HepG2 (cell line): ENCODE results near the gene DSCAML1. TPM values are rescaled to one million over a fixed set of nuclear protein-coding genes. Genes with fewer than 3 reads are reported as not detected.
"Not testable (repeated sequence)": the region's sequence is repeated elsewhere in the genome, so short reads cannot be mapped to it uniquely, and the experiment has no call there.

ENCODE experiments used
- ATAC-seq: fragments of 200-7000 bp; cut with Tn5 transposase; 3 replicates; pipeline ENCODE4 v1.9.1; 2020; ENCODE audit warnings: mild to moderate bottlenecking, moderate library complexity
- BruUV-seq: library from RNA; stranded (reverse); fragments of 400-500 nt; replicated peaks from 2 replicates; lab custom pipeline; 2021; lab: Mats Ljungman, UMichigan
- CTCF ChIA-PET: fragments of 300-600 bp; formaldehyde crosslinking; extraction: SDS; loops from one replicate; lab custom pipeline; 2021; ENCODE audit warnings: low total read pairs, inconsistent platforms, low intra/inter-chr PET ratio; lab: Yijun Ruan, JAX
- POLR2A ChIA-PET: fragments of 350-600 bp; sonication (Branson Sonifier 250); formaldehyde crosslinking; loops from one replicate; lab custom pipeline; 2020; ENCODE audit warnings: antibody characterized with exemption, inconsistent platforms; lab: Yijun Ruan, JAX
- DNase-seq: peaks from one replicate; pipeline ENCODE4 v3.0.0-alpha.2; 2015; ENCODE audit warnings: low spot score
- FAIRE-seq: peaks from 3 replicates; lab custom pipeline; 2011; peaks lifted over from hg19 to GRCh38; lab: Jason Lieb, UNC
- H2AFZ ChIP-seq: one replicate; pipeline ENCODE4 v1.6.1; 2011; ENCODE audit warnings: low read length, inconsistent platforms
- H3K27ac ChIP-seq: fragments of 300-600 bp; 3 replicates; pipeline ENCODE4 v1.8.0; 2011; ENCODE audit warnings: mixed run types, mild to moderate bottlenecking, mixed read lengths, low read length, inconsistent platforms; ENCODE audit not compliant: insufficient read depth; ENCODE audit errors: extremely low read length
- H3K27me3 ChIP-seq, 2 experiments: fragments of 200-600 bp in 1 of 2; 2 replicates in 1 of 2; 3 replicates in 1 of 2; pipeline versions ENCODE4 v1.6.0 to v1.8.0; 2011; ENCODE audit warnings: low read length in 2 of 2, mild to moderate bottlenecking in 2 of 2, moderate library complexity in 2 of 2, inconsistent platforms in 1 of 2; ENCODE audit not compliant: insufficient read depth in 2 of 2, control insufficient read depth in 1 of 2
- H3K36me3 ChIP-seq, 2 experiments: fragments of 200-600 bp in 1 of 2; replicated peaks in 1 of 2; 2 replicates in 1 of 2; 3 replicates in 1 of 2; pipeline versions ENCODE4 v1.5.1 to v1.8.0; 2011; ENCODE audit warnings: low read length in 2 of 2, inconsistent platforms in 1 of 2; ENCODE audit not compliant: insufficient read depth in 2 of 2, control insufficient read depth in 1 of 2
- H3K4me1 ChIP-seq: 2 replicates; pipeline ENCODE4 v1.5.1; 2012; ENCODE audit warnings: low read length, inconsistent platforms; ENCODE audit not compliant: insufficient read depth
- H3K4me2 ChIP-seq: 2 replicates; pipeline ENCODE4 v1.6.0; 2011; ENCODE audit warnings: low read depth, low read length, inconsistent platforms
- H3K4me3 ChIP-seq, 3 experiments: fragments of 200-600 bp in 1 of 3; sonication (generic), shearing (Covaris generic) in 1 of 3; replicated peaks in 1 of 3; 2 replicates each; pipeline ENCODE4 v1.5.1; 2011 to 2016; ENCODE audit warnings: low read length in 3 of 3, inconsistent platforms in 2 of 3, low read depth in 2 of 3, mild to moderate bottlenecking in 2 of 3, control low read depth in 1 of 3, mixed read lengths in 1 of 3; ENCODE audit not compliant: insufficient read depth in 1 of 3
- H3K79me2 ChIP-seq: one replicate; pipeline ENCODE4 v1.6.1; 2011; ENCODE audit warnings: low read length, inconsistent platforms; ENCODE audit not compliant: insufficient read depth
- H3K9ac ChIP-seq: 2 replicates; pipeline ENCODE4 v1.6.0; 2011; ENCODE audit warnings: mild to moderate bottlenecking, low read depth, low read length, inconsistent platforms; ENCODE audit not compliant: insufficient read depth
- H3K9me3 ChIP-seq: 2 replicates; pipeline ENCODE4 v1.5.1; 2012; ENCODE audit warnings: mild to moderate bottlenecking, low read length
- H4K20me1 ChIP-seq: 2 replicates; pipeline ENCODE4 v1.6.0; 2011; ENCODE audit warnings: inconsistent platforms, mild to moderate bottlenecking, low read length, moderate library complexity; ENCODE audit not compliant: insufficient read depth
- FOXO4 ChIP-seq: sonication (generic); formaldehyde crosslinking; conservative IDR thresholded peaks from 2 replicates; pipeline ENCODE4 v1.8.1; 2023; ENCODE audit warnings: missing genetic modification reagents
- MAX ChIP-seq: IDR thresholded peaks from 2 replicates; pipeline ENCODE4 v1.6.1; 2012; ENCODE audit warnings: inconsistent platforms
- TOE1 ChIP-seq: sonication (generic); formaldehyde crosslinking; IDR thresholded peaks from 2 replicates; pipeline ENCODE4 v1.4.0; 2020; ENCODE audit warnings: mild to moderate bottlenecking, missing genetic modification reagents
- XRCC5 ChIP-seq: fragments of 200-400 bp; formaldehyde crosslinking; optimal IDR thresholded peaks from 2 replicates; pipeline ENCODE3; 2017; ENCODE audit warnings: mild to moderate bottlenecking, low read length
- ZFP41 ChIP-seq: sonication (generic); formaldehyde crosslinking; IDR thresholded peaks from 2 replicates; pipeline ENCODE4 v1.4.0; 2020; ENCODE audit warnings: mild to moderate bottlenecking, missing genetic modification reagents, borderline replicate concordance
- ZMYM4 ChIP-seq: sonication (generic); formaldehyde crosslinking; IDR thresholded peaks from 2 replicates; pipeline ENCODE4 v1.8.1; 2023; ENCODE audit warnings: mild to moderate bottlenecking, missing genetic modification reagents
- ZNF574 ChIP-seq: sonication (generic); formaldehyde crosslinking; IDR thresholded peaks from 2 replicates; pipeline ENCODE4 v1.4.0; 2020; ENCODE audit warnings: missing genetic modification reagents
- WGBS: methylation state at CpG from one replicate; pipeline ENCODE4 v1.1.6; 2017; ENCODE audit warnings: low lambda C conversion rate; 5-methylcytosine and 5-hydroxymethylcytosine counted together
- in situ Hi-C: cut with HindIII; loops from 2 replicates; pipeline ENCODE4 v1.10.0; 2017; ENCODE audit warnings: low pct_unique_long_range_greater_than_20kb; ENCODE audit not compliant: extremely low pct_ligation_motif_present
- intact Hi-C: fragments of 100-400 bp; cut with micrococcal nuclease; formaldehyde crosslinking; loops from one replicate; pipeline ENCODE4 v1.10.0; 2022; ENCODE audit not compliant: unreplicated experiment
- polyA plus RNA-seq, 8 experiments: library from polyadenylated mRNA; depleted of rRNA in 3 of 8; stranded (reverse) in 7 of 8; unstranded in 1 of 8; fragments of >200 nt; fragmentation: Illumina TruSeq in 4 of 8; extraction: Trizol in 4 of 8; gene quantifications; 2 replicates each; pipeline versions ENCODE4 v1.2.1 to v1.2.3, GENCODE V29; 2011 to 2016; ENCODE audit warnings: low read depth in 4 of 8, missing spikeins in 1 of 8, mixed read lengths in 1 of 8; ENCODE audit not compliant: insufficient read depth in 1 of 8
- total RNA-seq, 5 experiments: library from RNA; depleted of rRNA; stranded (reverse); fragments of >200 nt; fragmentation: Illumina TruSeq; extraction: Trizol; gene quantifications; 2 replicates each; pipeline ENCODE4 v1.2.3, GENCODE V29; 2016; ENCODE audit warnings: low read depth in 1 of 5

DSCAML1 gene
- total and polyA plus RNA-seq, 2 of the 13 experiments (the other 11 are each of a cell fraction or from before 2014, with no cell fraction given), result 0.29 to 0.40 TPM

- H3K79me2 ChIP-seq, result no peaks in the 10 kb centered on the region
- ChIA-PET POLR2A (no interaction called here), CTCF (no interaction called here)
- in situ Hi-C loops (no loop called here), intact Hi-C loops (no loop called here)
- no peaks in the 10 kb centered on the region for H3K27me3 ChIP-seq
- no TSS peak for BruUV-seq
- H3K4me1 ChIP-seq, result 0 out of 2 replicates have a peak, but pooled peaks cover 3% of the 10 kb centered on the region
- FAIRE-seq (no peak), ATAC-seq (no peak), DNase-seq (no peak)
- H3K27ac ChIP-seq, result no peak overlapping the region
- no peaks in the 10 kb centered on the region for H4K20me1 ChIP-seq
- TF ChIP-seq MAX, result no peak
- TF ChIP-seq ZFP41 (CRISPR knock-in tag), result no peak
- TF ChIP-seq XRCC5, result no peak
- TF ChIP-seq TOE1, result no peak
- TF ChIP-seq ZMYM4, result no peak
- TF ChIP-seq ZNF574 (CRISPR knock-in tag), result no peak
- no peak for TF ChIP-seq FOXO4
- H3K9ac ChIP-seq, result no peak overlapping the region
- no peak overlapping the region for H3K4me3 ChIP-seq
- H3K36me3 ChIP-seq, result no peaks in the 10 kb centered on the region
- H2AFZ ChIP-seq, result no peak overlapping the region
- WGBS, result 58% methylated on average over 4 of the region's 5 CpGs
- H3K9me3 ChIP-seq, result no peaks in the 10 kb centered on the region
- no peak overlapping the region for H3K4me2 ChIP-seq
Observed at GRCh38 chr11:117765068-117765467, 31.9 kb downstream of the DSCAML1 start.

GRCh38 chr11:117763465-117763864 lies 33.6 kb downstream of the DSCAML1 start:
- not testable (repeated sequence) for ATAC-seq, BruUV-seq, H3K4me1 ChIP-seq

More at GRCh38 chr11:117763465-117763864, 33.6 kb downstream of the DSCAML1 start:
- H3K79me2 ChIP-seq, in situ Hi-C loops, H3K4me2 ChIP-seq, CTCF ChIA-PET, H3K36me3 ChIP-seq, POLR2A ChIA-PET, H3K9ac ChIP-seq, intact Hi-C loops, H3K27me3 ChIP-seq, FAIRE-seq, DNase-seq, H2AFZ ChIP-seq, H3K4me3 ChIP-seq, H3K9me3 ChIP-seq, H3K27ac ChIP-seq, H4K20me1 ChIP-seq: not testable (repeated sequence)
- 47% methylated on average over 4 of the region's 5 CpGs for WGBS
